HG03025 (cell line): ENCODE measurements around the gene UNC5CL.

Experiments used
- ATAC-seq: cut with Tn5 transposase; IDR thresholded peaks from one replicate; pipeline ENCODE4 v1.9.1; 2021; ENCODE audit warnings: mild to moderate bottlenecking, moderate library complexity; ENCODE audit not compliant: unreplicated experiment, low FRiP score

Gene UNC5CL

DNA sequence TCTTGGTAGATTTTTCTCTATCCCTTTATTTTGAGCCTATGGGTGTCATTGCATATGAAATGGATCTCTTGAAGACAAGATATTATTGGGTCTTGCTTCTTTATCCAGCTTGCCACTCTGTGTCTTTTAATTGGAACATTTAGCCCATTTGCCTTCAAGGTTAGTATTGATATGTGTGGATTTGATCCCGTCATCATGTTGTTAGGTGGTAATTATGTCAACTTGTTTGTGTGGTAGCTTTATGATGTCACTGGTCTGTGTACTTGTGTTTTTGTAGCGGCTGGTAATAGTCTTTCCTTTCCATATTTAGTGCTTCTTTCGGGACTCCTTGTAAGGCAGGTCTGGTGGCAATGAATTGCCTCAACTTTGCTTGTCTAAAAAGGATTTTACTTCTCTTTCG is 61.9 kb downstream of the UNC5CL start:
- no peak for ATAC-seq
